Measurements from ENCODE around the gene RAI1.

The RAI1 gene

GRCh38 chr17:17661834-17662385, 19.3 kb upstream of the RAI1 start:
- ATAC-seq = no peak
- no peak for TF ChIP-seq ZNF565 (CRISPR knock-in tag; conservative IDR thresholded peaks at IDR 0.05; ENCODE audit: low read depth)
- no peak for TF ChIP-seq ISL1 (CRISPR knock-in tag; IDR thresholded peaks at IDR 0.05)
- no peak for TF ChIP-seq CSDC2 (CRISPR knock-in tag; IDR thresholded peaks at IDR 0.05)
- TF ChIP-seq CSRNP3 (CRISPR knock-in tag; IDR thresholded peaks at IDR 0.05) = no peak
- TF ChIP-seq ZNF70 (CRISPR knock-in tag; IDR thresholded peaks at IDR 0.05) = no peak
- no peak for TF ChIP-seq SNAI2 (CRISPR knock-in tag; IDR thresholded peaks at IDR 0.05)
- TF ChIP-seq PPARA (CRISPR knock-in tag; IDR thresholded peaks at IDR 0.05; ENCODE audit: borderline replicate concordance) = no peak
- TF ChIP-seq, protein P1, sequence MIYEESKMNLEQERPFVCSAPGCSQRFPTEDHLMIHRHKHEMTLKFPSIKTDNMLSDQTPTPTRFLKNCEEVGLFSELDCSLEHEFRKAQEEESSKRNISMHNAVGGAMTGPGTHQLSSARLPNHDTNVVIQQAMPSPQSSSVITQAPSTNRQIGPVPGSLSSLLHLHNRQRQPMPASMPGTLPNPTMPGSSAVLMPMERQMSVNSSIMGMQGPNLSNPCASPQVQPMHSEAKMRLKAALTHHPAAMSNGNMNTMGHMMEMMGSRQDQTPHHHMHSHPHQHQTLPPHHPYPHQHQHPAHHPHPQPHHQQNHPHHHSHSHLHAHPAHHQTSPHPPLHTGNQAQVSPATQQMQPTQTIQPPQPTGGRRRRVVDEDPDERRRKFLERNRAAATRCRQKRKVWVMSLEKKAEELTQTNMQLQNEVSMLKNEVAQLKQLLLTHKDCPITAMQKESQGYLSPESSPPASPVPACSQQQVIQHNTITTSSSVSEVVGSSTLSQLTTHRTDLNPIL (CRISPR knock-in tag; IDR thresholded peaks at IDR 0.05; ENCODE audit: low read depth) = no peak
- TF ChIP-seq TOX (CRISPR knock-in tag; IDR thresholded peaks at IDR 0.05; ENCODE audit: borderline replicate concordance) = no peak
- no peak for TF ChIP-seq PATZ1 (CRISPR knock-in tag; IDR thresholded peaks at IDR 0.05; ENCODE audit: borderline replicate concordance)
- TF ChIP-seq ZNF8 (CRISPR knock-in tag; IDR thresholded peaks at IDR 0.05) = no peak
- TF ChIP-seq ARNTL (CRISPR knock-in tag; IDR thresholded peaks at IDR 0.05; ENCODE audit: borderline replicate concordance, low read depth) = no peak
- no peak for TF ChIP-seq RARB (CRISPR knock-in tag; IDR thresholded peaks at IDR 0.05)
- TF ChIP-seq OSR1 (CRISPR knock-in tag; IDR thresholded peaks at IDR 0.05) = no peak

DNA sequence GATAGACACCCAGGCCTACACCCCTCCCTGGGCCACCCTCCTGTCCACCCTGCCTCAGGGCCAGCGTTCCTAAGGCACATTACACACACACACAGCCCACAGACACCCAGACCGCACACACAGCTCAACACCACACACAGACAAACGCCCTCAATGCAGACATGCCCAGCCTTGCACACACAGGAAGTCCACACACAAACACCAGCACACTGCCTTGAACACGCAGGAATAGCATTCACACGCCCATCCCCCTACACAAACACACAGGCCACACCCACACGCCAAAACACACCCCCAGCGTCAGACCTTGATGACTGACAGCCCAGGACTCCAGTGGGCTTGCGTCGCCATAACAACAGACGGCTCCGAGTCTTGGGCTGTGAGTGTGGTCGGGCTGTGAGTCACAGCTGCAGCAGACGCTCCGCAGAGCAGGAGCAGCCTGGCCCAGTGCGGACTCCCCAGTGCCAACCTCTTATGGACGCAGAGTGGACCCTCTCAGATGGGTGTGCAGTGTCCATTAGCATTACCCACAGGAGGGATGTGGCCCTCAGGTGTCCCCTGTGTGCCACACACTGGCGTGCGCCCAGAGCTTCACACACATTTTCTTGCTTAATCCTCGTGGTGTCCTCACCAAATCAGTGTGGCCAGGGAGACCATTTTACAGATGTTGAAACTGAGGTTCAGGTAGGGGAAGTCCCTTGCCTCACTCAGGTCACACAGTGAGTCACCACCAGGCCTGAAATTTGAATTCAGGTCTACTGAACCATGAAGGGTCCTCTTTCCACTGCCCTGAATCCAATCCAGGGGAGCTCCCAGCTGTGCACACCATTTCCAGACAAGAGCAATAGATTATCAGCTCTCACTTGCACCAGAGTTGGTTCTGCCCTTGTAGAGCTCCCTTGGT, 17.8 kb upstream of the RAI1 start:
- TF ChIP-seq, protein P1 (CRISPR knock-in tag; IDR thresholded peaks at IDR 0.05; ENCODE audit: low read depth) = no peak
- TF ChIP-seq ZNF70 (CRISPR knock-in tag; IDR thresholded peaks at IDR 0.05) (no peak), PATZ1 (CRISPR knock-in tag; IDR thresholded peaks at IDR 0.05; ENCODE audit: borderline replicate concordance) (no peak), ZC3H10 (CRISPR knock-in tag; IDR thresholded peaks at IDR 0.05) (no peak), TCF4 (CRISPR knock-in tag; IDR thresholded peaks at IDR 0.05; ENCODE audit: borderline replicate concordance) (no peak), GLIS3 (CRISPR knock-in tag; IDR thresholded peaks at IDR 0.05) (no peak), CSDC2 (CRISPR knock-in tag; IDR thresholded peaks at IDR 0.05) (no peak), ZNF8 (CRISPR knock-in tag; IDR thresholded peaks at IDR 0.05) (no peak), ZFP30 (CRISPR knock-in tag; IDR thresholded peaks at IDR 0.05) (no peak), CSRNP3 (CRISPR knock-in tag; IDR thresholded peaks at IDR 0.05) (no peak), OSR1 (CRISPR knock-in tag; IDR thresholded peaks at IDR 0.05) (no peak), ZFP3 (CRISPR knock-in tag; IDR thresholded peaks at IDR 0.05) (no peak), ESRRG (CRISPR knock-in tag; IDR thresholded peaks at IDR 0.05) (no peak), ISL1 (CRISPR knock-in tag; IDR thresholded peaks at IDR 0.05) (no peak), RARB (CRISPR knock-in tag; IDR thresholded peaks at IDR 0.05) (no peak), BACH2 (CRISPR knock-in tag; IDR thresholded peaks at IDR 0.05; ENCODE audit: borderline replicate concordance) (no peak), PPARA (CRISPR knock-in tag; IDR thresholded peaks at IDR 0.05; ENCODE audit: borderline replicate concordance) (no peak)
- TF ChIP-seq, protein P2, sequence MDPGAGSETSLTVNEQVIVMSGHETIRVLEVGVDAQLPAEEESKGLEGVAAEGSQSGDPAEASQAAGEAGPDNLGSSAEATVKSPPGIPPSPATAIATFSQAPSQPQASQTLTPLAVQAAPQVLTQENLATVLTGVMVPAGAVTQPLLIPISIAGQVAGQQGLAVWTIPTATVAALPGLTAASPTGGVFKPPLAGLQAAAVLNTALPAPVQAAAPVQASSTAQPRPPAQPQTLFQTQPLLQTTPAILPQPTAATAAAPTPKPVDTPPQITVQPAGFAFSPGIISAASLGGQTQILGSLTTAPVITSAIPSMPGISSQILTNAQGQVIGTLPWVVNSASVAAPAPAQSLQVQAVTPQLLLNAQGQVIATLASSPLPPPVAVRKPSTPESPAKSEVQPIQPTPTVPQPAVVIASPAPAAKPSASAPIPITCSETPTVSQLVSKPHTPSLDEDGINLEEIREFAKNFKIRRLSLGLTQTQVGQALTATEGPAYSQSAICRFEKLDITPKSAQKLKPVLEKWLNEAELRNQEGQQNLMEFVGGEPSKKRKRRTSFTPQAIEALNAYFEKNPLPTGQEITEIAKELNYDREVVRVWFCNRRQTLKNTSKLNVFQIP (CRISPR knock-in tag; IDR thresholded peaks at IDR 0.05; ENCODE audit: borderline replicate concordance, low read depth) = no peak
- TF ChIP-seq, protein P3, sequence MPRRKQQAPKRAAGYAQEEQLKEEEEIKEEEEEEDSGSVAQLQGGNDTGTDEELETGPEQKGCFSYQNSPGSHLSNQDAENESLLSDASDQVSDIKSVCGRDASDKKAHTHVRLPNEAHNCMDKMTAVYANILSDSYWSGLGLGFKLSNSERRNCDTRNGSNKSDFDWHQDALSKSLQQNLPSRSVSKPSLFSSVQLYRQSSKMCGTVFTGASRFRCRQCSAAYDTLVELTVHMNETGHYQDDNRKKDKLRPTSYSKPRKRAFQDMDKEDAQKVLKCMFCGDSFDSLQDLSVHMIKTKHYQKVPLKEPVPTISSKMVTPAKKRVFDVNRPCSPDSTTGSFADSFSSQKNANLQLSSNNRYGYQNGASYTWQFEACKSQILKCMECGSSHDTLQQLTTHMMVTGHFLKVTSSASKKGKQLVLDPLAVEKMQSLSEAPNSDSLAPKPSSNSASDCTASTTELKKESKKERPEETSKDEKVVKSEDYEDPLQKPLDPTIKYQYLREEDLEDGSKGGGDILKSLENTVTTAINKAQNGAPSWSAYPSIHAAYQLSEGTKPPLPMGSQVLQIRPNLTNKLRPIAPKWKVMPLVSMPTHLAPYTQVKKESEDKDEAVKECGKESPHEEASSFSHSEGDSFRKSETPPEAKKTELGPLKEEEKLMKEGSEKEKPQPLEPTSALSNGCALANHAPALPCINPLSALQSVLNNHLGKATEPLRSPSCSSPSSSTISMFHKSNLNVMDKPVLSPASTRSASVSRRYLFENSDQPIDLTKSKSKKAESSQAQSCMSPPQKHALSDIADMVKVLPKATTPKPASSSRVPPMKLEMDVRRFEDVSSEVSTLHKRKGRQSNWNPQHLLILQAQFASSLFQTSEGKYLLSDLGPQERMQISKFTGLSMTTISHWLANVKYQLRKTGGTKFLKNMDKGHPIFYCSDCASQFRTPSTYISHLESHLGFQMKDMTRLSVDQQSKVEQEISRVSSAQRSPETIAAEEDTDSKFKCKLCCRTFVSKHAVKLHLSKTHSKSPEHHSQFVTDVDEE (CRISPR knock-in tag; IDR thresholded peaks at IDR 0.05) = no peak
- peak; percentile 99 for ATAC-seq

Measured in SK-N-SH treated with all-trans-retinoic acid at 6 μM for 48 hours (cell line).